ENCODE data around the gene NKX6-1. TPM values are rescaled to one million over a fixed set of nuclear protein-coding genes. Genes with fewer than 3 reads are reported as not detected.

Gene NKX6-1
- total RNA-seq, 4 donors from 2014 or later, result 0.40 to 19.1 TPM; not detected in 2

- no peak for TF ChIP-seq POLR2A (IDR thresholded peaks at IDR 0.05)
- TF ChIP-seq, protein P1, sequence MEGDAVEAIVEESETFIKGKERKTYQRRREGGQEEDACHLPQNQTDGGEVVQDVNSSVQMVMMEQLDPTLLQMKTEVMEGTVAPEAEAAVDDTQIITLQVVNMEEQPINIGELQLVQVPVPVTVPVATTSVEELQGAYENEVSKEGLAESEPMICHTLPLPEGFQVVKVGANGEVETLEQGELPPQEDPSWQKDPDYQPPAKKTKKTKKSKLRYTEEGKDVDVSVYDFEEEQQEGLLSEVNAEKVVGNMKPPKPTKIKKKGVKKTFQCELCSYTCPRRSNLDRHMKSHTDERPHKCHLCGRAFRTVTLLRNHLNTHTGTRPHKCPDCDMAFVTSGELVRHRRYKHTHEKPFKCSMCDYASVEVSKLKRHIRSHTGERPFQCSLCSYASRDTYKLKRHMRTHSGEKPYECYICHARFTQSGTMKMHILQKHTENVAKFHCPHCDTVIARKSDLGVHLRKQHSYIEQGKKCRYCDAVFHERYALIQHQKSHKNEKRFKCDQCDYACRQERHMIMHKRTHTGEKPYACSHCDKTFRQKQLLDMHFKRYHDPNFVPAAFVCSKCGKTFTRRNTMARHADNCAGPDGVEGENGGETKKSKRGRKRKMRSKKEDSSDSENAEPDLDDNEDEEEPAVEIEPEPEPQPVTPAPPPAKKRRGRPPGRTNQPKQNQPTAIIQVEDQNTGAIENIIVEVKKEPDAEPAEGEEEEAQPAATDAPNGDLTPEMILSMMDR (IDR thresholded peaks at IDR 0.05), result no peak
- Histone ChIP-seq H3K4me3 (replicated peaks in 1 of 3) (no peak overlapping the region), H3K36me3 (no peaks in the 10 kb centered on the region), H3K9me3 (no peaks in the 10 kb centered on the region), H3K27me3 (no peaks in the 10 kb centered on the region), H3K27ac (no peak overlapping the region), H3K4me1 (peaks cover 0 to 13% of the 10 kb centered on the region in 2 donors)
- no peak for DNase-seq
- intact Hi-C loops (cut with DNase I), result no loop called here
- WGBS, 2 donors, result 35 to 62% methylated on average over 18 to 20 of the region's 20 CpGs
Measured at GRCh38 chr4:84483688-84484087, 15.4 kb downstream of the NKX6-1 start.

- intact Hi-C loops (cut with DNase I), result no loop called here
- Histone ChIP-seq H3K36me3 (no peaks in the 10 kb centered on the region), H3K4me1 (peaks cover 0 to 13% of the 10 kb centered on the region in 2 donors), H3K27me3 (no peaks in the 10 kb centered on the region), H3K27ac (no peak overlapping the region), H3K4me3 (replicated peaks in 1 of 3) (peak overlapping the region in 1 of 3 donors; percentile 15), H3K9me3 (no peaks in the 10 kb centered on the region)
- TF ChIP-seq POLR2A (IDR thresholded peaks at IDR 0.05), result no peak
- TF ChIP-seq, protein P1 (IDR thresholded peaks at IDR 0.05), result peak in 3 of 6 experiments; percentile 18 to 21 (median 19)
- peak in 1 of 2 donors; percentile 33 for DNase-seq
- WGBS, 2 donors, result 12 to 15% methylated on average over 40 to 41 of the region's 69 CpGs
Measured at GRCh38 chr4:84482564-84483563, 16.2 kb downstream of the NKX6-1 start.

GRCh38 chr4:84481860-84482245 is 17.2 kb downstream of the NKX6-1 start:
- no peaks in the 10 kb centered on the region for H3K9me3 ChIP-seq
- H3K36me3 ChIP-seq, result no peaks in the 10 kb centered on the region
- intact Hi-C loops (cut with DNase I), result no loop called here
- H3K4me3 ChIP-seq (replicated peaks in 1 of 3), result no peak overlapping the region
- H3K4me1 ChIP-seq, result peaks cover 0 to 13% of the 10 kb centered on the region in 2 donors
- no peak overlapping the region for H3K27ac ChIP-seq
- H3K27me3 ChIP-seq, result no peaks in the 10 kb centered on the region
- TF ChIP-seq, protein P1 (IDR thresholded peaks at IDR 0.05), result no peak
- TF ChIP-seq POLR2A (IDR thresholded peaks at IDR 0.05), result no peak
- WGBS, 2 donors, result 10 to 12% methylated on average over 19 to 20 of the region's 20 CpGs
- DNase-seq, result no peak

GRCh38 chr4:84481077-84481859 is 17.8 kb downstream of the NKX6-1 start:
- no peaks in the 10 kb centered on the region for H3K36me3 ChIP-seq
- WGBS, 2 donors, result 25 to 39% methylated on average over 45 of the region's 45 CpGs
- no peak for DNase-seq
- no peaks in the 10 kb centered on the region for H3K27me3 ChIP-seq
- intact Hi-C loops (cut with DNase I), result no loop called here
- no peak overlapping the region for H3K27ac ChIP-seq
- peaks cover 0 to 13% of the 10 kb centered on the region in 2 donors for H3K4me1 ChIP-seq
- H3K9me3 ChIP-seq, result no peaks in the 10 kb centered on the region
- TF ChIP-seq, protein P1 (IDR thresholded peaks at IDR 0.05), result no peak
- TF ChIP-seq POLR2A (IDR thresholded peaks at IDR 0.05), result no peak
- H3K4me3 ChIP-seq (replicated peaks in 1 of 3), result no peak overlapping the region

Measured in thyroid gland (tissue), 4 donors.